Loucy (cell line): Measurements from ENCODE around the gene GRIK2.

Experiments used
- H2AFZ ChIP-seq: fragments of 200-600 bp; sonication (generic); 2 replicates; pipeline ENCODE4 v1.6.0; 2016; ENCODE audit warnings: antibody characterized with exemption, mild to moderate bottlenecking, low read length, moderate library complexity
- H3F3A ChIP-seq: fragments of 200-600 bp; 2 replicates; pipeline ENCODE4 v1.6.0; 2016; ENCODE audit warnings: antibody characterized with exemption, low read depth, mild to moderate bottlenecking
- H3K27me3 ChIP-seq: fragments of 200-600 bp; sonication (generic); 2 replicates; pipeline ENCODE4 v1.6.1; 2014; ENCODE audit warnings: low read length, mild to moderate bottlenecking; ENCODE audit not compliant: insufficient read depth, poor library complexity, severe bottlenecking
- H3K36me3 ChIP-seq: fragments of 200-600 bp; sonication (generic); 2 replicates; pipeline ENCODE4 v1.6.1; 2016; ENCODE audit warnings: low read length; ENCODE audit not compliant: insufficient read depth
- H3K4me1 ChIP-seq: fragments of 200-600 bp; sonication (generic); 2 replicates; pipeline ENCODE4 v1.5.1; 2014; ENCODE audit warnings: low read length, mild to moderate bottlenecking; ENCODE audit not compliant: insufficient read depth, poor library complexity, severe bottlenecking
- H3K4me2 ChIP-seq: fragments of 200-600 bp; sonication (generic); 2 replicates; pipeline ENCODE4 v1.6.0; 2014; ENCODE audit warnings: antibody characterized with exemption, low read length, low read depth, mild to moderate bottlenecking; ENCODE audit not compliant: poor library complexity, severe bottlenecking
- H3K4me3 ChIP-seq: fragments of 200-600 bp; sonication (generic); 2 replicates; pipeline ENCODE4 v1.5.1; 2014; ENCODE audit warnings: low read length, mild to moderate bottlenecking, mixed read lengths; ENCODE audit not compliant: poor library complexity, severe bottlenecking
- H3K79me2 ChIP-seq: fragments of 200-600 bp; sonication (generic); 2 replicates; pipeline ENCODE4 v1.6.1; 2014; ENCODE audit warnings: low read length; ENCODE audit not compliant: insufficient read depth
- H3K9ac ChIP-seq: fragments of 200-600 bp; sonication (generic); 2 replicates; pipeline ENCODE4 v1.6.0; 2014; ENCODE audit warnings: mild to moderate bottlenecking, low read depth, low read length, moderate library complexity; ENCODE audit not compliant: poor library complexity, severe bottlenecking
- H3K9me2 ChIP-seq: fragments of 200-600 bp; sonication (generic); replicated peaks from 2 replicates; pipeline ENCODE4 v1.6.1; 2016; ENCODE audit warnings: low read depth, low read length, mixed read lengths
- H3K9me3 ChIP-seq: fragments of 200-600 bp; sonication (generic); 2 replicates; pipeline ENCODE4 v1.6.1; 2014; ENCODE audit warnings: mild to moderate bottlenecking, antibody characterized with exemption, low read length, low read depth; ENCODE audit not compliant: insufficient read depth
- H4K20me1 ChIP-seq: fragments of 200-600 bp; sonication (generic); 2 replicates; pipeline ENCODE4 v1.6.0; 2014; ENCODE audit warnings: antibody characterized with exemption, low read length, mild to moderate bottlenecking; ENCODE audit not compliant: insufficient read depth, poor library complexity, severe bottlenecking
- CTCF ChIP-seq: fragments of 200-600 bp; sonication (generic); conservative IDR thresholded peaks from 2 replicates; pipeline ENCODE4 v1.5.1; 2014; ENCODE audit warnings: mild to moderate bottlenecking, antibody characterized with exemption, low read length
- EZH2phosphoT487 ChIP-seq: fragments of 200-600 bp; IDR thresholded peaks from 2 replicates; pipeline ENCODE4 v1.6.1; 2018; ENCODE audit warnings: antibody characterized with exemption, mild to moderate bottlenecking, moderate library complexity, borderline replicate concordance

The GRIK2 gene

GRCh38 chr6:101595276-101595675 is 201.8 kb downstream of the GRIK2 start:
- Histone ChIP-seq H3K4me2 (no peak overlapping the region), H3K36me3 (no peaks in the 10 kb centered on the region), H3F3A (no peaks in the 10 kb centered on the region), H3K79me2 (no peaks in the 10 kb centered on the region), H3K4me1 (no peaks in the 10 kb centered on the region), H2AFZ (no peak overlapping the region), H3K9me2 (no peaks in the 10 kb centered on the region), H3K4me3 (no peak overlapping the region), H3K9ac (no peak overlapping the region), H3K27me3 (no peaks in the 10 kb centered on the region), H4K20me1 (no peaks in the 10 kb centered on the region), H3K9me3 (no peaks in the 10 kb centered on the region)
- TF ChIP-seq CTCF: no peak
- TF ChIP-seq EZH2phosphoT487: no peak

DNA sequence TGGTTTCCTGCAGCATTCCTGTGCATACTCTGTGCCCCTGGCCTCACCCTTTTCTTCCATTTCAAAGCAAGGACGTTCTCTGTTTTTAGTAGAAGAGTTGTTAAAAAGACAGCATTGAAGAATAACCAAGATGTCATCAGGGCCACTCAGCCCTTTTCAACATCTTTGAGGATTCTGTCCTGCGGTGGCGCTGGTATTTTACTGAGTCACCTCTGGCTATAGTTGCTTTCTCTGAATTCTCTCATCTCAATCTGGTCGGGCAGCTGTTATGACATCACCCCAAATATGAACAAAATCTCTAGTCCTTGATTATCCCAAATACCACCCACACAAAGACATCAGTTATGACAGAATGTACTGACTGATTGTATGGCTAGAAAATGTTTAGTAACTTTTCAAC is 204.2 kb downstream of the GRIK2 start:
- H3K9ac ChIP-seq: no peak overlapping the region
- no peak overlapping the region for H3K4me2 ChIP-seq
- H3K27me3 ChIP-seq: no peaks in the 10 kb centered on the region
- TF ChIP-seq EZH2phosphoT487 (no peak), CTCF (no peak)
- no peak overlapping the region for H2AFZ ChIP-seq
- no peaks in the 10 kb centered on the region for H4K20me1 ChIP-seq
- no peaks in the 10 kb centered on the region for H3K79me2 ChIP-seq
- no peaks in the 10 kb centered on the region for H3K36me3 ChIP-seq
- H3K9me3 ChIP-seq: no peaks in the 10 kb centered on the region
- H3F3A ChIP-seq: no peaks in the 10 kb centered on the region
- H3K4me1 ChIP-seq: no peaks in the 10 kb centered on the region
- H3K4me3 ChIP-seq: no peak overlapping the region
- no peaks in the 10 kb centered on the region for H3K9me2 ChIP-seq

DNA sequence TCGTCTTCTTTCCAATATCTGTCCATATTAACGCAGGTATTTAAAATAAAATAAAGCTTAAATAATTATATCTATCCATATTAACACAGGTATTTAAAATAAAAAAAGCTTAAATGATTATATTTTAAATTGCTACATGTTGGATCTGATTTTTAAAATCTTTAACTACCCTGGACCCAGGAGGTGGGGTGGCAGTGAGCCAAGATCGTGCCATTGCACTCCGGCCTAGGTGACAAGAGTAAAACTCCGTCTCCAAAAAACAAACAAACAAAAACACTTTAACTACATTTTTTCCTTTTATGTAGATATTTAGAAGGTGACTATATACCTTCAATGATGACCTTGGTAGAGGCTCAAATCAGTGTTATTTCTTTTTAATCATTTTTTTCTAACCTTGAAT is 211.9 kb downstream of the GRIK2 start:
- Histone ChIP-seq H3K36me3 (no peaks in the 10 kb centered on the region), H2AFZ (no peak overlapping the region), H3K4me1 (no peaks in the 10 kb centered on the region), H3K4me3 (no peak overlapping the region), H3K9ac (no peak overlapping the region), H3K4me2 (no peak overlapping the region), H3F3A (no peaks in the 10 kb centered on the region), H3K27me3 (no peaks in the 10 kb centered on the region), H3K9me2 (no peaks in the 10 kb centered on the region), H3K9me3 (no peaks in the 10 kb centered on the region), H3K79me2 (no peaks in the 10 kb centered on the region), H4K20me1 (no peaks in the 10 kb centered on the region)
- TF ChIP-seq EZH2phosphoT487: no peak
- TF ChIP-seq CTCF: no peak
